ENCODE measurements around the gene RGSL1.

- TF ChIP-seq CTCF (IDR thresholded peaks at IDR 0.05) (no peak), POLR2A (IDR thresholded peaks at IDR 0.05) (no peak)
Measured at GRCh38 chr1:182404781-182405180, 45.2 kb upstream of the RGSL1 start.
